ENCODE measurements around the gene TBL1X.

Gene TBL1X

GRCh38 chrX:9461087-9461486, 3.8 kb upstream of the TBL1X start:
- no peak for DNase-seq (ENCODE audit: low read depth)
- TF ChIP-seq, protein P1, sequence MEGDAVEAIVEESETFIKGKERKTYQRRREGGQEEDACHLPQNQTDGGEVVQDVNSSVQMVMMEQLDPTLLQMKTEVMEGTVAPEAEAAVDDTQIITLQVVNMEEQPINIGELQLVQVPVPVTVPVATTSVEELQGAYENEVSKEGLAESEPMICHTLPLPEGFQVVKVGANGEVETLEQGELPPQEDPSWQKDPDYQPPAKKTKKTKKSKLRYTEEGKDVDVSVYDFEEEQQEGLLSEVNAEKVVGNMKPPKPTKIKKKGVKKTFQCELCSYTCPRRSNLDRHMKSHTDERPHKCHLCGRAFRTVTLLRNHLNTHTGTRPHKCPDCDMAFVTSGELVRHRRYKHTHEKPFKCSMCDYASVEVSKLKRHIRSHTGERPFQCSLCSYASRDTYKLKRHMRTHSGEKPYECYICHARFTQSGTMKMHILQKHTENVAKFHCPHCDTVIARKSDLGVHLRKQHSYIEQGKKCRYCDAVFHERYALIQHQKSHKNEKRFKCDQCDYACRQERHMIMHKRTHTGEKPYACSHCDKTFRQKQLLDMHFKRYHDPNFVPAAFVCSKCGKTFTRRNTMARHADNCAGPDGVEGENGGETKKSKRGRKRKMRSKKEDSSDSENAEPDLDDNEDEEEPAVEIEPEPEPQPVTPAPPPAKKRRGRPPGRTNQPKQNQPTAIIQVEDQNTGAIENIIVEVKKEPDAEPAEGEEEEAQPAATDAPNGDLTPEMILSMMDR (conservative IDR thresholded peaks at IDR 0.05; ENCODE audit: low read depth, low read length): no peak
- no peak overlapping the region for H3K4me3 ChIP-seq (ENCODE audit: low read depth, low read length)

- TF ChIP-seq, protein P1 (conservative IDR thresholded peaks at IDR 0.05; ENCODE audit: low read depth, low read length): no peak
- H3K4me3 ChIP-seq (ENCODE audit: low read depth, low read length): no peak overlapping the region
- DNase-seq (ENCODE audit: low read depth): no peak
Measured at GRCh38 chrX:9462456-9462855, 2.4 kb upstream of the TBL1X start.

DNA sequence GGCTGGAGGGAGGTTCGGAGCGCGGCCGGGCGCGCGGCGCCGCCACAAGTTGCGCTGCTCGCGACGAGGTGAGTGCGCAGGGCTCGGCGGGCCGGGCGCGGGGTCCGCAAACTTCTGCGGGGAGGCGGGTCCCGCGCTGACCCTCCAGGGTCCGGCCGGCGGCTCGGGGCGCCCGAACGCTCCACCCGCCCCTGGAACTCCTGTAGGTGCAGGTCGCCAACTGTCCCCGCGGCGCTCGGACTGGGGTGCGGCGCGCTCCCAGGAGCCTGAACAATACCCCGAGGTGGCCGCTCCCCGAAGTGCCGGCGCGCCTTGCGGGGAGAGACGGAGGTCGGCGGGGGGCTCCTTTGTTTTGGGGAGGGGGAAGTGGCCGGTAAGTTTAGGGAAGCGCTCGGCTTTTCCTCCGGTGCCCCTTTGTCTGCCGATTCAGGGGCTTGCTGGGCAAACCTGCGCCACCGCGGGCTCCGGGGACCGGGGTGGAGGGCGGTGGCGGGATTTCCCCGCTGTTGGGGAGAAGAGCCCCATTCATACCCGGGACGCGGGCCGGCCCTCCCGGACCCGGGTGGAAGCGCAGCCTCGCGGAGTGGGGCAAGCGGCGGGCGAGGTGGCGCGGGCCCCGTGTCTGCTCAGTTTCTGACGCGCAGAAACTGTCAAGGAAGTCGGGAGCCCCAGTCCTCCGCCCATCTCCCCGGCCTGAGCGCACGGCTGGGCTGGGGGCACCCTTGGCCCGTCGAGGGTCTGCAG, 694 bp downstream of the TBL1X start:
- no peak for DNase-seq (ENCODE audit: low read depth)
- peak overlapping the region; percentile 62 for H3K4me3 ChIP-seq (ENCODE audit: low read depth, low read length)
- TF ChIP-seq, protein P1 (conservative IDR thresholded peaks at IDR 0.05; ENCODE audit: low read depth, low read length): no peak

GRCh38 chrX:9466124-9466495, 1.3 kb downstream of the TBL1X start:
- TF ChIP-seq, protein P1 (conservative IDR thresholded peaks at IDR 0.05; ENCODE audit: low read depth, low read length): no peak
- peak overlapping the region; percentile 62 for H3K4me3 ChIP-seq (ENCODE audit: low read depth, low read length)
- DNase-seq (ENCODE audit: low read depth): no peak

DNA sequence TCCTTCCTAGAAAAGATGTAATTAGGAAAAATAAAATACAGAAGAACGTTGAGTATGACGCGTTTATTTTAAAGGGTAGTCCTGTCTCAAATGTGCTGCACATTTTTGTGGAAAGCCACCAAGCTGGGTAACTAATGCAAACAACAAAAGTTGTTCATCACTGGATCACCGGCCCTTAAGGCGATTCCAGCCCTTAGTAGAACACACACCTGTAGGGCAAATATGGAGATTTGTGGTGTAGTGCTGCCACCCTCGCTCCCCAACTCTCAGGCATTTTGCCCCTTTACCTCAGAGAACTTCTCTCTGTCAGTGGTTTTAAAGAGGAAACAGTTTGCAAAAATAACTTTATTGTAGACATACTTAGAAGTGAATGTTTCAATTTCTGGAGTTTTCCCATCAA, 1.9 kb downstream of the TBL1X start:
- TF ChIP-seq, protein P1 (conservative IDR thresholded peaks at IDR 0.05; ENCODE audit: low read depth, low read length): no peak
- H3K4me3 ChIP-seq (ENCODE audit: low read depth, low read length): peak overlapping the region; percentile 62
- no peak for DNase-seq (ENCODE audit: low read depth)

- H3K4me3 ChIP-seq (ENCODE audit: low read depth, low read length): peak overlapping the region; percentile 20
- no peak for DNase-seq (ENCODE audit: low read depth)
- TF ChIP-seq, protein P1 (conservative IDR thresholded peaks at IDR 0.05; ENCODE audit: low read depth, low read length): no peak
Measured at GRCh38 chrX:9467146-9467545, 2.3 kb downstream of the TBL1X start.

- H3K4me3 ChIP-seq (ENCODE audit: low read depth, low read length): peak overlapping the region; percentile 25
- no peak for DNase-seq (ENCODE audit: low read depth)
- TF ChIP-seq, protein P1 (conservative IDR thresholded peaks at IDR 0.05; ENCODE audit: low read depth, low read length): no peak
Measured at GRCh38 chrX:9467751-9468150, 2.9 kb downstream of the TBL1X start.

All from choroid plexus epithelial cell (primary cell).